Measurements from ENCODE around the gene CRELD2. TPM values are rescaled to one million over a fixed set of nuclear protein-coding genes. Genes with fewer than 3 reads are reported as not detected.
"Not testable (repeated sequence)": the region's sequence is repeated elsewhere in the genome, so short reads cannot be mapped to it uniquely, and the experiment has no call there.

The CRELD2 gene
- total RNA-seq, 2 donors from 2014 or later = 27.5 to 45.4 TPM

- intact Hi-C loops (cut with DNase I) = loop anchor here (2.0 to 10.0 kb wide), 2 partner anchors 82 to 288 kb away; no protein-coding TSS in a partner anchor
- no peak for DNase-seq (ENCODE audit: low spot score)
Observed at GRCh38 chr22:49936973-49937757, 18.7 kb downstream of the CRELD2 start.

- DNase-seq (ENCODE audit: low spot score) = no peak
- intact Hi-C loops (cut with DNase I) = loop anchor here (2.0 to 10.0 kb wide), 2 partner anchors 81 to 287 kb away; no protein-coding TSS in a partner anchor
Observed at GRCh38 chr22:49937758-49938564, 19.5 kb downstream of the CRELD2 start.

- intact Hi-C loops (cut with DNase I) = loop anchor here in 1 of 2 donors (10.0 kb wide), 1 partner anchor 286 kb away; no protein-coding TSS in a partner anchor
Observed at GRCh38 chr22:49938565-49939136, 20.2 kb downstream of the CRELD2 start.

GRCh38 chr22:49941507-49942316 lies 23.3 kb downstream of the CRELD2 start:
- intact Hi-C loops (cut with DNase I) = loop anchor here in 1 of 2 donors (5.0 kb wide), 1 partner anchor 36 kb away; no protein-coding TSS in a partner anchor
- DNase-seq (ENCODE audit: low spot score) = no peak

More at GRCh38 chr22:49938565-49939136, 20.2 kb downstream of the CRELD2 start:
- no peak for DNase-seq (ENCODE audit: low spot score)

- DNase-seq (ENCODE audit: low spot score) = no peak
- intact Hi-C loops (cut with DNase I) = loop anchor here in 1 of 2 donors (5.0 kb wide), 1 partner anchor 35 kb away; no protein-coding TSS in a partner anchor
Observed at GRCh38 chr22:49942565-49943404, 24.4 kb downstream of the CRELD2 start.

GRCh38 chr22:49943405-49943765 lies 25.0 kb downstream of the CRELD2 start:
- intact Hi-C loops (cut with DNase I) = loop anchor here in 1 of 2 donors (5.0 kb wide), 1 partner anchor 34 kb away; no protein-coding TSS in a partner anchor
- no peak for DNase-seq (ENCODE audit: low spot score)

GRCh38 chr22:49943771-49944398 lies 25.5 kb downstream of the CRELD2 start:
- intact Hi-C loops (cut with DNase I) = loop anchor here in 1 of 2 donors (5.0 kb wide), 1 partner anchor 33 kb away; no protein-coding TSS in a partner anchor
- DNase-seq (ENCODE audit: low spot score) = no peak

- intact Hi-C loops (cut with DNase I) = loop anchor here in 1 of 2 donors (5.0 kb wide), 1 partner anchor 33 kb away; no protein-coding TSS in a partner anchor
- DNase-seq (ENCODE audit: low spot score) = no peak
Observed at GRCh38 chr22:49944399-49944891, 26.0 kb downstream of the CRELD2 start.

GRCh38 chr22:49945042-49945794 lies 26.8 kb downstream of the CRELD2 start:
- DNase-seq (ENCODE audit: low spot score); intact Hi-C loops (cut with DNase I): not testable (repeated sequence)

- DNase-seq (ENCODE audit: low spot score) = no peak
- intact Hi-C loops (cut with DNase I) = no loop called here
Observed at GRCh38 chr22:49946612-49947295, 28.3 kb downstream of the CRELD2 start.

GRCh38 chr22:49947296-49947622 lies 28.8 kb downstream of the CRELD2 start:
- intact Hi-C loops (cut with DNase I) = no loop called here
- no peak for DNase-seq (ENCODE audit: low spot score)

GRCh38 chr22:49948116-49948957 lies 29.9 kb downstream of the CRELD2 start:
- no peak for DNase-seq (ENCODE audit: low spot score)
- intact Hi-C loops (cut with DNase I) = no loop called here

- intact Hi-C loops (cut with DNase I) = no loop called here
- DNase-seq (ENCODE audit: low spot score) = no peak
Observed at GRCh38 chr22:49948958-49949913, 30.8 kb downstream of the CRELD2 start.

GRCh38 chr22:49949914-49950292 lies 31.5 kb downstream of the CRELD2 start:
- intact Hi-C loops (cut with DNase I) = no loop called here
- no peak for DNase-seq (ENCODE audit: low spot score)

Data from posterior vena cava (tissue), 2 donors.